HG03442 (cell line): Measurements from ENCODE around the gene APOBEC2.
A peak's percentile ranks its signal among the peaks of the same experiment; 100 is the strongest.

Source experiments
- ATAC-seq: cut with Tn5 transposase; IDR thresholded peaks from one replicate; pipeline ENCODE4 v1.9.1; 2021; ENCODE audit warnings: mild to moderate bottlenecking, moderate library complexity; ENCODE audit not compliant: unreplicated experiment

APOBEC2 gene

GRCh38 chr6:41058783-41059181 lies 5.8 kb downstream of the APOBEC2 start:
- no peak for ATAC-seq

GRCh38 chr6:41059556-41059955 lies 6.6 kb downstream of the APOBEC2 start:
- no peak for ATAC-seq

GRCh38 chr6:41061196-41061726 lies 8.3 kb downstream of the APOBEC2 start:
- ATAC-seq, result no peak

- ATAC-seq, result no peak
Measured at GRCh38 chr6:41062056-41062455, 9.1 kb downstream of the APOBEC2 start.

GRCh38 chr6:41063884-41064285 lies 10.9 kb downstream of the APOBEC2 start:
- no peak for ATAC-seq

- no peak for ATAC-seq
Measured at GRCh38 chr6:41064841-41065240, 11.8 kb downstream of the APOBEC2 start.

- ATAC-seq, result no peak
Measured at GRCh38 chr6:41065550-41066026, 12.6 kb downstream of the APOBEC2 start.

GRCh38 chr6:41066867-41067304 lies 13.9 kb downstream of the APOBEC2 start:
- no peak for ATAC-seq

- no peak for ATAC-seq
Measured at GRCh38 chr6:41071501-41071922, 18.5 kb downstream of the APOBEC2 start.

- peak; percentile 65 for ATAC-seq
Measured at GRCh38 chr6:41071923-41072835, 19.2 kb downstream of the APOBEC2 start, which contains the start of gene OARD1. TSS of gene OARD1 (minus strand) at chr6:41072356. CDS start at chr6:41071634, 722 bp downstream.

GRCh38 chr6:41072836-41073202 lies 19.8 kb downstream of the APOBEC2 start, which contains the start of gene NFYA:
TSS of gene NFYA (plus strand) at chr6:41072974. CDS start at chr6:41079090, 6,116 bp downstream.
- peak; percentile 57 for ATAC-seq

- peak; percentile 19 for ATAC-seq
Measured at GRCh38 chr6:41073203-41073967, 20.4 kb downstream of the APOBEC2 start.

- ATAC-seq, result no peak
Measured at GRCh38 chr6:41073968-41074691, 21.1 kb downstream of the APOBEC2 start.

- ATAC-seq, result no peak
Measured at GRCh38 chr6:41074692-41075436, 21.9 kb downstream of the APOBEC2 start.

- no peak for ATAC-seq
Measured at GRCh38 chr6:41075651-41076626, 22.9 kb downstream of the APOBEC2 start.

GRCh38 chr6:41077536-41077935 lies 24.5 kb downstream of the APOBEC2 start:
- ATAC-seq, result no peak

GRCh38 chr6:41078101-41078500 lies 25.1 kb downstream of the APOBEC2 start:
- ATAC-seq, result no peak

- no peak for ATAC-seq
Measured at GRCh38 chr6:41079080-41079479, 26.1 kb downstream of the APOBEC2 start.

GRCh38 chr6:41080621-41081020 lies 27.6 kb downstream of the APOBEC2 start:
- ATAC-seq, result no peak
